H1 (cell line): Measurements from ENCODE around the gene SOCS6.

Source experiments
- CREB1 ChIP-seq: IDR thresholded peaks from 2 replicates; pipeline ENCODE4 v1.6.1; 2012; ENCODE audit warnings: inconsistent platforms
- EP300 ChIP-seq, 2 experiments: IDR thresholded peaks; 1 replicate in 1 of 2; 2 replicates in 1 of 2; pipeline ENCODE4 v1.6.1; 2011 to 2012; ENCODE audit warnings: low read depth in 2 of 2, low read length in 2 of 2, mild to moderate bottlenecking in 2 of 2, borderline replicate concordance in 1 of 2, inconsistent platforms in 1 of 2, moderate library complexity in 1 of 2
- POLR2A ChIP-seq, 2 experiments: IDR thresholded peaks; 1 replicate in 1 of 2; 2 replicates in 1 of 2; pipeline ENCODE4 v1.6.1; 2011; ENCODE audit warnings: low read depth in 2 of 2, low read length in 2 of 2, mild to moderate bottlenecking in 2 of 2; ENCODE audit errors: control extremely low read depth in 1 of 2
- POLR2AphosphoS5 ChIP-seq: IDR thresholded peaks from 2 replicates; pipeline ENCODE4 v1.6.1; 2011; ENCODE audit warnings: low read depth, low read length
- RBBP5 ChIP-seq: IDR thresholded peaks from 2 replicates; pipeline ENCODE4 v1.7.1; 2012; ENCODE audit warnings: low read depth, mild to moderate bottlenecking, inconsistent platforms, low read length, moderate library complexity, borderline replicate concordance
- TF ChIP-seq, protein P1 (sequence below), 3 experiments: IDR thresholded peaks; 1 replicate in 2 of 3; 2 replicates in 1 of 3; pipeline versions ENCODE4 v1.5.1 to v1.6.1; 2011; ENCODE audit warnings: low read length in 3 of 3, mild to moderate bottlenecking in 3 of 3, inconsistent platforms in 2 of 3, low read depth in 1 of 3, moderate library complexity in 1 of 3; ENCODE audit not compliant: insufficient read depth in 1 of 3; ENCODE audit errors: control extremely low read depth in 1 of 3

DNA sequence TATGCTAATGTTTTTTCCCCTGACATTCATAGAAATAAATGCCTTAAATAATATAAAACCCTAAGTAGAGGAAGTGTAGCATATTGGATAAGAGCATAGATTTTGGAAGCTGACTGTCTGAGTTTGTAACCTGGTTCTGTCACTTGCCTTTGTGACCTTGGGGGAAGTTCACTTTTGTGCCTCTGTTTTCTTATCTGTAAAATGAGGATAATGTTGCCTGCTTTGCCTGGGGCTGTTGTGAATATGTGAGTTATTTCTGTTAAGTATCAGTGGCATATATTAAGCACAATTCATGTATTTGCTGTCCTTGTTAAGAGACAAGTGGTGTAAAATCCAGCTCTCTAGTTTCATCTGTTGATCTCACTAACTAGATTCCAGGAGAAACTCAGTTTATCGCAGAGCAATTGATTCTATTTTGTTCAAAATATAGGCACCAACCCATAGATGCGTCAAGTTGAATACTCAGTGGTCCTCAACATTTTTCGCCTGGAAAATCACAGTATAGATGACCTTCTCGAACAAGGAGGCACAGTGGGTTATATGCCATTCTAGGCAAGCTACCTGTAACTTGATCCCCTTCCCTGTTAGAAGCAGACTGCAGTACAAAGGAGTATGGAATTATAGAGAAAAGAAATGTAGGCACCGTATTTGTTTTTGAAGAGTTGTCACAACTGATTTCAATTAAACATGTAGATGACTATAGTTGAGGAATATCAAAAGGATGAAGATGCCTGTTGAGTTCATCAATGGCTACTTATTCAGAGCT, 67.0 kb downstream of the SOCS6 start:
- no peak for TF ChIP-seq CREB1
- TF ChIP-seq RBBP5, result no peak
- TF ChIP-seq, protein P1, sequence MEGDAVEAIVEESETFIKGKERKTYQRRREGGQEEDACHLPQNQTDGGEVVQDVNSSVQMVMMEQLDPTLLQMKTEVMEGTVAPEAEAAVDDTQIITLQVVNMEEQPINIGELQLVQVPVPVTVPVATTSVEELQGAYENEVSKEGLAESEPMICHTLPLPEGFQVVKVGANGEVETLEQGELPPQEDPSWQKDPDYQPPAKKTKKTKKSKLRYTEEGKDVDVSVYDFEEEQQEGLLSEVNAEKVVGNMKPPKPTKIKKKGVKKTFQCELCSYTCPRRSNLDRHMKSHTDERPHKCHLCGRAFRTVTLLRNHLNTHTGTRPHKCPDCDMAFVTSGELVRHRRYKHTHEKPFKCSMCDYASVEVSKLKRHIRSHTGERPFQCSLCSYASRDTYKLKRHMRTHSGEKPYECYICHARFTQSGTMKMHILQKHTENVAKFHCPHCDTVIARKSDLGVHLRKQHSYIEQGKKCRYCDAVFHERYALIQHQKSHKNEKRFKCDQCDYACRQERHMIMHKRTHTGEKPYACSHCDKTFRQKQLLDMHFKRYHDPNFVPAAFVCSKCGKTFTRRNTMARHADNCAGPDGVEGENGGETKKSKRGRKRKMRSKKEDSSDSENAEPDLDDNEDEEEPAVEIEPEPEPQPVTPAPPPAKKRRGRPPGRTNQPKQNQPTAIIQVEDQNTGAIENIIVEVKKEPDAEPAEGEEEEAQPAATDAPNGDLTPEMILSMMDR (IDR thresholded peaks at IDR 0.05; ENCODE audit: control extremely low read depth in 1 of 3, insufficient read depth in 1 of 3, low read depth in 1 of 3, low read length in 3 of 3), result no peak
- no peak for TF ChIP-seq EP300 (IDR thresholded peaks at IDR 0.05; ENCODE audit: borderline replicate concordance in 1 of 2, low read depth in 2 of 2, low read length in 2 of 2)
- TF ChIP-seq POLR2A (IDR thresholded peaks at IDR 0.05; ENCODE audit: control extremely low read depth in 1 of 2, low read depth in 2 of 2, low read length in 2 of 2), result no peak
- no peak for TF ChIP-seq POLR2AphosphoS5
